Brain microvascular endothelial cell (primary cell): ENCODE measurements around the gene IFT25.
A peak's percentile ranks its signal among the peaks of the same experiment; 100 is the strongest.
"Not testable (repeated sequence)": the region's sequence is repeated elsewhere in the genome, so short reads cannot be mapped to it uniquely, and the experiment has no call there.

ENCODE experiments used
- DNase-seq: peaks from one replicate; pipeline ENCODE4 v3.0.0-alpha.2; 2020
- H3K27ac ChIP-seq: fragments of 250-450 bp; sonication (Bioruptor Pico); 2 replicates; pipeline ENCODE4 v1.5.1; 2020; ENCODE audit warnings: mild to moderate bottlenecking, moderate library complexity
- H3K27me3 ChIP-seq: fragments of 250-450 bp; sonication (Bioruptor Pico); replicated peaks from 2 replicates; pipeline ENCODE4 v1.5.1; 2020; ENCODE audit warnings: mild to moderate bottlenecking
- H3K36me3 ChIP-seq: fragments of 250-450 bp; sonication (Bioruptor Pico); replicated peaks from 2 replicates; pipeline ENCODE4 v1.5.1; 2020; ENCODE audit warnings: mild to moderate bottlenecking
- H3K4me3 ChIP-seq: 2 replicates; pipeline ENCODE4 v1.5.1; 2011; ENCODE audit warnings: low read depth, mild to moderate bottlenecking, control low read depth, low read length, moderate library complexity
- CTCF ChIP-seq: IDR thresholded peaks from 2 replicates; pipeline ENCODE4 v1.5.1; 2011; ENCODE audit warnings: low read depth, mild to moderate bottlenecking, moderate library complexity, low read length, control low read depth, inconsistent platforms; ENCODE audit errors: missing control alignments
- in situ Hi-C: cut with HindIII; loops from 2 replicates; pipeline ENCODE4 v1.10.0; 2017; ENCODE audit warnings: low sequenced_read_pairs, low pct_ligation_motif_present

The IFT25 gene

GRCh38 chr1:53889304-53890298 is 55.9 kb downstream of the IFT25 start, which contains the start of gene YIPF1:
TSS of gene YIPF1 (minus strand) at chr1:53889797. CDS start at chr1:53888937, 860 bp downstream.
- no peak for TF ChIP-seq CTCF
- Histone ChIP-seq H3K36me3 (peaks cover 5% of the 10 kb centered on the region), H3K4me3 (peak within 1 kb of the TSS; percentile 96), H3K27me3 (no peaks in the 10 kb centered on the region), H3K27ac (peak within 1 kb of the TSS; percentile 74)
- in situ Hi-C loops: no loop called here
- DNase-seq: peak; percentile 84

GRCh38 chr1:53888681-53889080 is 56.8 kb downstream of the IFT25 start:
- H3K36me3 ChIP-seq: peaks cover 10% of the 10 kb centered on the region
- H3K27ac ChIP-seq: no peak overlapping the region
- TF ChIP-seq CTCF: no peak
- in situ Hi-C loops: no loop called here
- H3K4me3 ChIP-seq: no peak overlapping the region
- no peak for DNase-seq
- no peaks in the 10 kb centered on the region for H3K27me3 ChIP-seq

GRCh38 chr1:53883600-53883999 is 61.9 kb downstream of the IFT25 start:
- H3K4me3 ChIP-seq, in situ Hi-C loops, DNase-seq, H3K27me3 ChIP-seq, H3K27ac ChIP-seq: not testable (repeated sequence)
- peaks cover 16% of the 10 kb centered on the region for H3K36me3 ChIP-seq

GRCh38 chr1:53881853-53882252 is 63.6 kb downstream of the IFT25 start:
- DNase-seq, H3K27me3 ChIP-seq, H3K4me3 ChIP-seq, in situ Hi-C loops, H3K27ac ChIP-seq: not testable (repeated sequence)
- H3K36me3 ChIP-seq: peaks cover 26% of the 10 kb centered on the region

GRCh38 chr1:53878492-53879105 is 66.9 kb downstream of the IFT25 start:
- in situ Hi-C loops: no loop called here
- peak; percentile 60 for TF ChIP-seq CTCF
- peak; percentile 8 for DNase-seq
- Histone ChIP-seq H3K27me3 (no peaks in the 10 kb centered on the region), H3K27ac (no peak overlapping the region), H3K4me3 (no peak overlapping the region), H3K36me3 (peaks cover 30% of the 10 kb centered on the region)

GRCh38 chr1:53875150-53875549 is 70.3 kb downstream of the IFT25 start:
- H3K27me3 ChIP-seq, DNase-seq, in situ Hi-C loops, H3K27ac ChIP-seq, H3K4me3 ChIP-seq: not testable (repeated sequence)
- H3K36me3 ChIP-seq: peaks cover 34% of the 10 kb centered on the region

GRCh38 chr1:53871773-53872484 is 73.6 kb downstream of the IFT25 start:
- in situ Hi-C loops: no loop called here
- no peak for TF ChIP-seq CTCF
- DNase-seq: no peak
- no peaks in the 10 kb centered on the region for H3K27me3 ChIP-seq
- peaks cover 25% of the 10 kb centered on the region for H3K36me3 ChIP-seq
- no peak overlapping the region for H3K27ac ChIP-seq
- H3K4me3 ChIP-seq: no peak overlapping the region
